Heart left ventricle (tissue), 13 donors: ENCODE results near the gene B3GAT1.

Source experiments
- POLR2A ChIP-seq, 2 donors: fragments of 450-650 bp; IDR thresholded peaks; one replicate each; pipeline ENCODE4 v1.6.1; 2017; ENCODE audit warnings: antibody characterized with exemption in 2 of 2, mild to moderate bottlenecking in 2 of 2, moderate library complexity in 2 of 2
- TF ChIP-seq, protein P1 (sequence below), 12 donors: fragments of 200-600 bp; sonication (generic) in 4 of 12; IDR thresholded peaks; one replicate each; pipeline versions ENCODE4 v1.5.0 to v1.8.0; 2018 to 2022; ENCODE audit warnings: antibody characterized with exemption in 12 of 12, mild to moderate bottlenecking in 5 of 12
- donor health status: ischemic (EF 13 %, LVEDD 7.1; RV severe dilation, severe dysfunction).
- donor health status: DM: no; HTN: yes; CAD: no.
- donor health status: DM: no; HTN: no; CAD: no.
- donor health status: ischemic (EF 25% LVEDD 6.9; RV normal size, moderate dysfunction).
- donor health status: ischemic (EF 25% LVEDD 5.7; RV mildly dilated, moderate dysfunction).
- donor health status: ischemic (EF 35%, LVEDD 5.7; RV mildly dilated, moderate dysfunction).
- donor health status: nonischemic (EF 11% LVEDD 7.7; RV severe dilation, severe dysfunction).
- donor health status: DM: yes; HTN: yes; CAD: no.
- donor health status: PGD.
- donor health status: ischemic (EF 29% LVEDD 5.4; RV normal size, mild dysfunction).
- donor health status: nonischemic (EF 23%, LVEDD 6.1; RV moderate dilation, normal function).

DNA sequence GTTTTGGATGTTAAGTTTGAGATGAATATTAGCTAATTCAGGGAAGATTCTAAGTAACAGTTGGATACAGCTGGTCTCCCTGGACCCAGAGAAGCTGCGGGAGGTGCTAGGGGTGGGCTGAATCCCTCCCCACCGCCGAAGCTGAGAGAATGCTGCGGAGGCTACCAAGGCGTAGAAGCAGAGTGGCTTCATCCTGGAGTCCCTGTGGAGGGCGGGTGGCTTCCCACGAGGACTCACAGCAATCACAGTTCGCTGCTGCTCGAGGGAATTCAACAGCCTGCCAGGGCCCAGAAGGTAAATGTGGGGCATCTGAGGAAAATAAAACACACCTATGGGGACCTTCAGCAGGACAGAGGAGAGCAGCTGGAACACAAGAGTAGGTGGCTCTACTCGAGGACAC lies 11.1 kb upstream of the B3GAT1 start:
- TF ChIP-seq, protein P1, sequence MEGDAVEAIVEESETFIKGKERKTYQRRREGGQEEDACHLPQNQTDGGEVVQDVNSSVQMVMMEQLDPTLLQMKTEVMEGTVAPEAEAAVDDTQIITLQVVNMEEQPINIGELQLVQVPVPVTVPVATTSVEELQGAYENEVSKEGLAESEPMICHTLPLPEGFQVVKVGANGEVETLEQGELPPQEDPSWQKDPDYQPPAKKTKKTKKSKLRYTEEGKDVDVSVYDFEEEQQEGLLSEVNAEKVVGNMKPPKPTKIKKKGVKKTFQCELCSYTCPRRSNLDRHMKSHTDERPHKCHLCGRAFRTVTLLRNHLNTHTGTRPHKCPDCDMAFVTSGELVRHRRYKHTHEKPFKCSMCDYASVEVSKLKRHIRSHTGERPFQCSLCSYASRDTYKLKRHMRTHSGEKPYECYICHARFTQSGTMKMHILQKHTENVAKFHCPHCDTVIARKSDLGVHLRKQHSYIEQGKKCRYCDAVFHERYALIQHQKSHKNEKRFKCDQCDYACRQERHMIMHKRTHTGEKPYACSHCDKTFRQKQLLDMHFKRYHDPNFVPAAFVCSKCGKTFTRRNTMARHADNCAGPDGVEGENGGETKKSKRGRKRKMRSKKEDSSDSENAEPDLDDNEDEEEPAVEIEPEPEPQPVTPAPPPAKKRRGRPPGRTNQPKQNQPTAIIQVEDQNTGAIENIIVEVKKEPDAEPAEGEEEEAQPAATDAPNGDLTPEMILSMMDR (IDR thresholded peaks at IDR 0.05) = no peak
- TF ChIP-seq POLR2A (IDR thresholded peaks at IDR 0.05) = no peak
